ENCODE measurements around the gene MOAP1.
"Not testable (repeated sequence)": the region's sequence is repeated elsewhere in the genome, so short reads cannot be mapped to it uniquely, and the experiment has no call there.

MOAP1 gene

DNA sequence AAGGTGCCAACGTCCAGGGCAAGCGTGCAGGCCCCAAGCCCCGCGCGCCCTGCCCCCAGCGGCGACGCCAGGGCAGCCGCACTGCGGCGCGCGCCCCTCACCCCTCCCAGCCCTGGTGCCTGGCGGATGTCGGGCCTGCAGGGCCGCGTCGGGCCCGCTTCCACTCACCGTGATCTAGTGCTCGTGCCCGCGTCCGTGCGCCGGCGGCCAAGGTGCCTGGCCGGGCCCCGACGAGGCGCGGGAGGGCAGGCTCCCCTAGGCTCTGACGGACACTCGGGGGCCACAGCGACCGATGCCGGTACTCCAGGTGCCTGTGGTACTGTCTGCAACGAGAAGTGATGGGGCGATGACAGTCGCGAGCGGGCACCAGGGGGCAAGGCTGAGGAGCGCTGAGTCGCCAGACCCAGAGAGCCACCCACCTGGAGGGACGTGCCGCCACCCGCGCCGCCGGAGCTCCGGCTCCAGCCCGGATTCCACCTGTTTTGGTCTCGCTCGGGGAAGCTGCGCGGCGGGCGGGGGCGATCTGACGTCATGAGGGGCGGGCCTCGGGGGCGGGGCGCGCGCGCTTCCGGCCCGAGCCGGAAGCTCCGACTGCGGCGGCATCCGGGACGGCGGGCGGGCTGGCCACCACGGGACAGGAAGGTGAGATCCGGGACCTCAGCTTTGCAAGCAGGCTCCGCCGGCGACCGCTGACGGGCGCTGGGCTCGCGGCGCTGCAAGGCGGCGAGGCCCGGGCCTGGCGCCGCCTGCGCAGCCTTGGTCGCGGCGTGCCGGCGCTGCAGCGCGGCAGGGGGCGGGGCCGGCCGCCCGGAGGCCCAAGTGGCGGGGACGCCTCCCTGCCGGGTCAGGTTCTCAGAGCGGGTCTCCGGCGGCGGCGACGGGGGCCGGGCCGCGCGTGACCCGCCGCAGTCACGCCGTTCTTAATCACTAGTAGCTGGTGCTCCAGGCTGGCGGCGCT lies at the start of gene MOAP1, which contains the start of gene LYSET:
Gene MOAP1, minus strand, starts transcription at position 507 of the 958 bp plus-strand sequence. CDS start 655 bp downstream, outside the sequence.
Gene LYSET, plus strand, starts transcription at position 927 of the 958 bp plus-strand sequence. CDS start 89 bp downstream, outside the sequence.
- peak; percentile 84 for DNase-seq

DNA sequence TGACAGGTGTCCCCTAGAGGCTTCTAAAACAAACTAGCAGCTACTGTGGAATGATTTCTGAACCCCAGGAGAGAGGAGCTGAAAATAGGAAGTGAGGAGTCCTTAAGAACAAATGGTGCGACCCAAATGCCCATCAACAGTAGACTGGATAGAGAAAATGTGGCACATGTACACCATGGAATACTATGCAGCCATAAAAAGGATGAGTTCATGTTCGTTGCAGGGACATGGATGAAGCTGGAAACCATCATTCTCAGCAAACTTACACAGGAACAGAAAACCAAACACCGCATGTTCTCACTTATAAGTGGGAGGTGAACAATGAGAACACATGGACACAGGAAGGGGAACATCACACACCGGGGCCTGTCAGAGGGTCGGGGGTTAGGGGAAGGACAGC lies 48.4 kb upstream of the MOAP1 start:
- not testable (repeated sequence) for DNase-seq

GRCh38 chr14:93232159-93232558 lies 47.5 kb upstream of the MOAP1 start:
- no peak for DNase-seq

- no peak for DNase-seq
Observed at GRCh38 chr14:93231129-93231979, 46.7 kb upstream of the MOAP1 start.

DNA sequence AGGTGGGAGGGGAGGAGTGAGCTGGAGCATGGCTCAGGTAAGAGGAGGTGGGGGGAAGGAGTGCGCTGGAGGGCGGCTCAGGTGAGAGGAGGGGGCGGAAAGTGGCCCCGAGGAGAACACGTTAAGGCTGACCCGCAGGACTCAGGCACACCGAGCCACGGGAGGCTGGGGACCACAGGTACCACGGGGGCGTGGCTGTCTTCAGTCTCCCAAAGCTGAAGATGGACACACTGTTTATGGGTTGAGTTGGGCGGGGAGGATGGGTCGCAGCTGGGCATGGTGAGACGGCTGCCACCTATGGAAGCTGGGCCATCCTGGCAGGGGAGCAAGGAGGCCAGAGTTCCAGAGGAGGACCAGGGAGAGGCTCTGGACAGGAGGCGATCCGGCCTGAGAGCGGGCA lies 45.8 kb upstream of the MOAP1 start:
- DNase-seq = no peak

GRCh38 chr14:93228550-93228949 lies 43.9 kb upstream of the MOAP1 start:
- DNase-seq = no peak

DNA sequence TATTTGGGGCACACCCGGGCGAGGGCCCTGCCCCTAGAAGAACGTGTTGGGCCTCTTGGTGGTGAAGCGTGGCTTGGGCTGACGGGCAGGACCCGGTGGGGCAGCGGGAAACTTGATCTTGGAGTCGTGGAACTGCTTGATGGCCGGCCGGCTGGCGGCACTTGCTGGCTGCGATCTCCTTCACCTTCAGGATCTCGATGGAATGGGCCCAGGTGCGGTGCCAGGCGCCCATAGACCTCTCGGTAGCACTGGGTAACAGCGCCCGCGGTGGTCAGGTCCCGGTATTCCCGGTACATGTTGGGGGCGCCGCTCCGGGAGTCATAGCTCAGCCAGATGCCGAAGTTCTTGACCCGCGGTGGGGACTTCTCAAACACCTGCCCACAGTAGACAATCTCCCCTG lies 38.9 kb upstream of the MOAP1 start:
- no peak for DNase-seq

DNA sequence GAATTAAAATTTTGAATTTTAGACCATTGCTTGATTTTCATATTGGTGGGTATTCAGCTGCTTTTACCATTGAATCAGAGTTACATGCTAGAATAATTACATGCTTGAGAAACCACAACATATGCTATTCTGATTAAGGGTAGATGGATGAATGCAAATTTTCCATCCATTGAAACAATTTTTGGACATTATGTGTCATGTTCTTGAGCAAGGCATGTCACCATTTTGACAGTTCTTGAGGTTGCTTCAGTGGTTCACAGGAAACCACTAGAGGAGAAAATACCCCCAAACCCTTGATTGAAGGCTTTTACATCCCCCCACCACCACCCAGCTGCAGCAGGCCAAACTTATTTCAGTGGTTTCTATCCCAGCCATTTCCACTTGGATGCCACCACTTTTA lies 35.8 kb upstream of the MOAP1 start:
- DNase-seq = no peak

DNA sequence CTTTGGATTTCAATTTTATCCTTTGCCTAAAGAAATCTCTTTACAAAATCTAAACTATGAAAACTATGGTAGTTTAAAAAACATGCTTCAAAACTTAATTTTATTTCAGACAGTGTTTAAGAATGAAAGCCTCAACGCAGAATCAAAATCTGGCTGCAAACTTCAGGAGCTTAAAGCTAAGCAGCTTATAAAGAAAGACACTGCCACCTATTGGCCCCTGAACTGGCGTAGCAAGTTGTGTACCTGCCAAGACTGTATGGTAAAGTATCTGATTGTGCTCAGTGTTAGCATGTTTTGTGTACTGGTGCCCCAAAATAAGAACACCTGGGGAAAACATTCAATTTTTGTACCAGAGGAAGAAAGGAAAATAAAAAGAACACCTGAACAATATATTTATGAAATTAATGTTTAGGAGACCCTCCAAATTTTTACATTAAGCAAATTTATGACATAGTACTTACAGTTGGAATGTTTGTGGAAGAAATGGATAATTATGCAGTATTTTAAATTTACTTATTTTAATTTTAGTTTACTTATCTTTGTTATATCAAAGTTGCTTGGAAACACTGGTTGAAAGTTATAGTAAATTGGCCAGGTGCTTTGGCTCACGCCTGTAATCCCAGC lies 34.5 kb upstream of the MOAP1 start:
- peak; percentile 36 for DNase-seq

- DNase-seq = no peak
Observed at GRCh38 chr14:93214598-93214997, 29.9 kb upstream of the MOAP1 start.

DNA sequence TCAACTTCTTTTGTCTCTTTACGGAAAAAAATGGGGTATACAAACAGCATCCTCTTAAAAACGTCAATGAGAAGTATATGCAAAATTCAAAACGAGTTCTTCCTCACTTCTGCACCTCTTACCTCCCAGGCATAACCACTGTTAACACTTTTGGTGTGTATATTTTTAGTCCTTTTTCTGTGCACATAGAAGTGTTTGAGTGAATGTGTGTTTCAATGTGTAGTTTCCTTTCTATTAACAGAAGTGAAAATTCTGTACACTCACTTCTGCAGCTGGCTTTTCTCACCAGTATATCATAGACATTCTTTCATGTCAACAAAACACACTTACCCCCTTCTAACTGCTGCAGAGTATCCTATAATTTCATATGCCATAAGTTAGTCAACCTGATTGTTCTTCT lies 27.7 kb upstream of the MOAP1 start:
- DNase-seq = no peak

DNA sequence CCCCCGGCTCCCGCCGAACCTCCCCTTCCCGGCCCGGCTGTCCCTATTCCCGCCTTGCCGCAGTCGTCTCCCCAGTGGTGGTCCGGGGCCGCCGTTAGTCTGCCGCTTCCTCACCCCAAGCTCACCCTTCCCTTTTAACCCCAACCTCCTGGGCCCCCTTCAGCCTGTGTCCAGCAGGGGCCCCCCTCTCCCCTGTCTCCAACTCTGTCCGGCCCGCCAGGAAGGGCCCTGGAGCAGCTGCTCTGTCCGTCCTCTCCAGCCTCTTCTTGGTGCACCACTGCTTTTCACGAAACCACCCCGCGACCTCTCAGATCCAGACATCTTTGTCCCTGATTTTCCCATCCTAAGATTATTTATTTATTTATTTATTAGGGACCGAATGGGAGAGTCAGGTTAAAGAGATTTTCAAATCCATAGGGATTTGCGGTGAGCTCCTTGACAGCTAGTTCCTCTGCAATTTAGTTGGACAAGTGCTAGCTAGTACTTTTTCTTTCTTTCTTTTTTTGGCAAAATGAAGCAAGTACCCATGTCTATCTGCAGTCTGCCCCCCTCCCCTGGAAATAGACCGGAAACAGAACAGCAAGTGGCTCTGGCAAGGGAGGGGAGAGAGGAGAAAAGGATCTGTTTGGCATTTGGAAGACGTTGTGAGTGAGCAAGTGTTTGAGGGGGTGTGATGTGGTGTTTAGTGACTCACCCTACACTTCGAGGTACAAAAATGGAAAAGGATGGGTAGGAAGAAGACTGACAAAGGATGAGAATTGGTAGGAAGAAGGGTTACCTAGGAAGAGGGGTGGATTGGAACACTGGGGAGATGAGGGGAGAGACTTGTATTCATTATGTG lies 23.0 kb upstream of the MOAP1 start:
- no peak for DNase-seq

- peak; percentile 85 for DNase-seq
Observed at GRCh38 chr14:93206793-93207467, 22.2 kb upstream of the MOAP1 start, which contains the start of the genes GON7 and UBR7. Gene GON7, minus strand, starts transcription at chr14:93207065. Its CDS starts 28 bp downstream, at chr14:93207037. Gene UBR7, plus strand, starts transcription at chr14:93207256. Its CDS starts 36 bp downstream, at chr14:93207292.

- DNase-seq = no peak
Observed at GRCh38 chr14:93201155-93201704, 16.5 kb upstream of the MOAP1 start.

DNA sequence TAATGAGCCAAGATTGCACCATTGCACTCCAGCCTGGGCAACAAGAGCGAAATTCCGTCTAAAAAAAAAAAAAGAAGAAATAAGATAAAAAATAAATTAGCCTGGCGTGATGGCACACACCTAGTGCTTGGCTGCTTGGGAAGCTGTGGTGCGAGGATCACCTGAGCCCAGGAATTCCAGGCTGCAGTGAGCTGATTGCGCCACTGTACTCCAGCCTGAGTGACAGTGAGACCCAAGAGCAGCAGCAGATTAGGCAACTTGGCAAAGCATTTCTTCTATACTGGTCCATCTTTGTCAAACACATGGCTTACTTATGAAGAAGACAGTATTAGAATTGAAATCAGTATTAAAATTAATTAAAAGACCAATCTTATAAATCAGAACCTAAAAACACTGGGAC lies 15.9 kb upstream of the MOAP1 start:
- no peak for DNase-seq

DNA sequence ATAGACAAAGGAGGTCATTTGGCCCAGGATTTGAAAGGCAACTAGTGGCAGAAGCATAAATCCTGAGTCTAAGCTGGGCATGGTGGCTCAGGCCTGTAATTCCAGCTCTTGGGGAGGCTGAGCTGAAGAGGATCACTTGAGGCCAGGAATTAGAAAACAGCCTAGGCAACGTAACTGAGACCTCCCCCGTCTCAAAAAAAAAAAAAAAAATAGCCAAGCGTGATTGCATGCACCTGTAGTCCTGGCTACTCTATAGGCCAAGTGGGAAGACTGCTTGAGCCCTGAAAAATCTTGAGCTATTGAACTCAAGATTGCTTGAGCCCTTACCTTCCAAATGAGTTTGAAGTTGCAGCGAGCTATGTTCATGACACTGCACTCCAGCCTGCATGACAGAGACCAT lies 14.3 kb upstream of the MOAP1 start:
- no peak for DNase-seq

- no peak for DNase-seq
Observed at GRCh38 chr14:93195316-93195999, 10.8 kb upstream of the MOAP1 start.

- DNase-seq = no peak
Observed at GRCh38 chr14:93186956-93187355, 2.3 kb upstream of the MOAP1 start.

DNA sequence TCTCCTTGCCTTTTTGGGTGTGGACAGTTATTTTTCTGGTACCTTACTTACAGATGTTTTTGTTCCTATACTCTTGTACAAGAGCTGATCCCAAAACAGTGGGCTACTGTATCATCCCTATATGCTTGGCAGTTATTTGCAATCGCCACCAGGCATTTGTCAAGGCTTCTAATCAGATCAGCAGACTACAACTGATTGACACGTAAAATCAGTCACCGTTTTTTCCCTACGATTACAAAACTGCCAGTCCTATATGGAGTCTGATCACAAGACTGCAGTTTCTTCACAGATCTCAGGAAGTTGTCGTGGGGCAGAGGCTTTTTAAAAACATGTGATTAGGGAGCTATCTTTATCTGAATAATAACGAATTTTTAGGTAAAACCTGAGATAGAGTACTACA lies 1.8 kb upstream of the MOAP1 start:
- DNase-seq = no peak

- DNase-seq = no peak
Observed at GRCh38 chr14:93185349-93185720, 638 bp upstream of the MOAP1 start.
